ENCODE data around the gene ABCC10.
"Not testable (repeated sequence)": the region's sequence is repeated elsewhere in the genome, so short reads cannot be mapped to it uniquely, and the experiment has no call there.

Gene ABCC10

GRCh38 chr6:43454696-43455530, 27.6 kb downstream of the ABCC10 start:
- Histone ChIP-seq H3K4me3 (peak overlapping the region; percentile 94), H3K9ac (ENCODE audit: insufficient read length) (peak overlapping the region; percentile 69), H3K9me3 (ENCODE audit: low read depth, low read length) (no peaks in the 10 kb centered on the region), H3K36me3 (ENCODE audit: insufficient read depth, low read length) (peaks cover 12% of the 10 kb centered on the region; the same call in 1 of the 2 replicates), H3K27ac (no peak overlapping the region)
- TF ChIP-seq FOXP2 (optimal IDR thresholded peaks at IDR 0.05; ENCODE audit: control extremely low read depth, extremely low read length, insufficient read depth) (no peak), EZH2 (IDR thresholded peaks at IDR 0.05) (no peak), POLR2AphosphoS5 (IDR thresholded peaks at IDR 0.05; ENCODE audit: borderline replicate concordance, low read depth, low read length) (peak; percentile 40; the same call in 1 of the 2 replicates)
- DNase-seq (ENCODE audit: low read depth, low spot score) = no peak

- no peak for DNase-seq (ENCODE audit: low read depth, low spot score)
- H3K9ac ChIP-seq (ENCODE audit: insufficient read length) = peak within 1 kb of the TSS; percentile 69
- no peak within 1 kb of the TSS for H3K27ac ChIP-seq
- no peaks in the 10 kb centered on the region for H3K9me3 ChIP-seq (ENCODE audit: low read depth, low read length)
- H3K36me3 ChIP-seq (ENCODE audit: insufficient read depth, low read length) = peaks cover 3% of the 10 kb centered on the region; the same call in 1 of the 2 replicates
- peak within 1 kb of the TSS; percentile 94 for H3K4me3 ChIP-seq
- TF ChIP-seq FOXP2 (optimal IDR thresholded peaks at IDR 0.05; ENCODE audit: control extremely low read depth, extremely low read length, insufficient read depth) (no peak), POLR2AphosphoS5 (IDR thresholded peaks at IDR 0.05; ENCODE audit: borderline replicate concordance, low read depth, low read length) (0 out of 2 replicates have a peak, but pooled peaks have one; percentile 15)
These were observed 28.4 kb downstream of the ABCC10 start, which contains the start of gene DLK2 for GRCh38 chr6:43455531-43456428. TSS of gene DLK2 (minus strand) at chr6:43455548. CDS start at chr6:43454825, 723 bp downstream.

GRCh38 chr6:43457643-43458042, 30.3 kb downstream of the ABCC10 start:
- Histone ChIP-seq H3K27ac (no peak overlapping the region), H3K9ac (ENCODE audit: insufficient read length) (no peak overlapping the region), H3K36me3 (ENCODE audit: insufficient read depth, low read length) (peaks cover 3% of the 10 kb centered on the region; the same call in 1 of the 2 replicates), H3K9me3 (ENCODE audit: low read depth, low read length) (no peaks in the 10 kb centered on the region), H3K4me3 (no peak overlapping the region)
- DNase-seq (ENCODE audit: low read depth, low spot score) = no peak
- no peak for TF ChIP-seq POLR2AphosphoS5 (IDR thresholded peaks at IDR 0.05; ENCODE audit: borderline replicate concordance, low read depth, low read length)
- no peak for TF ChIP-seq EZH2 (IDR thresholded peaks at IDR 0.05)
- no peak for TF ChIP-seq FOXP2 (optimal IDR thresholded peaks at IDR 0.05; ENCODE audit: control extremely low read depth, extremely low read length, insufficient read depth)

- H3K9ac ChIP-seq (ENCODE audit: insufficient read length); DNase-seq (ENCODE audit: low read depth, low spot score); H3K27ac ChIP-seq; H3K4me3 ChIP-seq; H3K36me3 ChIP-seq (ENCODE audit: insufficient read depth, low read length); H3K9me3 ChIP-seq (ENCODE audit: low read depth, low read length): not testable (repeated sequence)
These were observed 30.8 kb downstream of the ABCC10 start for GRCh38 chr6:43458154-43458553.

- Histone ChIP-seq H3K27ac (no peak overlapping the region), H3K9ac (ENCODE audit: insufficient read length) (no peak overlapping the region), H3K36me3 (ENCODE audit: insufficient read depth, low read length) (no peaks in the 10 kb centered on the region), H3K4me3 (no peak overlapping the region), H3K9me3 (ENCODE audit: low read depth, low read length) (no peaks in the 10 kb centered on the region)
- no peak for DNase-seq (ENCODE audit: low read depth, low spot score)
- no peak for TF ChIP-seq EZH2 (IDR thresholded peaks at IDR 0.05)
- no peak for TF ChIP-seq FOXP2 (optimal IDR thresholded peaks at IDR 0.05; ENCODE audit: control extremely low read depth, extremely low read length, insufficient read depth)
- no peak for TF ChIP-seq POLR2AphosphoS5 (IDR thresholded peaks at IDR 0.05; ENCODE audit: borderline replicate concordance, low read depth, low read length)
These were observed 32.2 kb downstream of the ABCC10 start for GRCh38 chr6:43459535-43459934.

GRCh38 chr6:43460032-43460431, 32.7 kb downstream of the ABCC10 start:
- no peak overlapping the region for H3K4me3 ChIP-seq
- H3K36me3 ChIP-seq (ENCODE audit: insufficient read depth, low read length) = no peaks in the 10 kb centered on the region
- no peaks in the 10 kb centered on the region for H3K9me3 ChIP-seq (ENCODE audit: low read depth, low read length)
- no peak overlapping the region for H3K9ac ChIP-seq (ENCODE audit: insufficient read length)
- H3K27ac ChIP-seq = no peak overlapping the region
- TF ChIP-seq EZH2 (IDR thresholded peaks at IDR 0.05) (no peak), POLR2AphosphoS5 (IDR thresholded peaks at IDR 0.05; ENCODE audit: borderline replicate concordance, low read depth, low read length) (no peak), FOXP2 (optimal IDR thresholded peaks at IDR 0.05; ENCODE audit: control extremely low read depth, extremely low read length, insufficient read depth) (no peak)
- no peak for DNase-seq (ENCODE audit: low read depth, low spot score)

- TF ChIP-seq POLR2AphosphoS5 (IDR thresholded peaks at IDR 0.05; ENCODE audit: borderline replicate concordance, low read depth, low read length) (no peak), FOXP2 (optimal IDR thresholded peaks at IDR 0.05; ENCODE audit: control extremely low read depth, extremely low read length, insufficient read depth) (no peak), EZH2 (IDR thresholded peaks at IDR 0.05) (no peak)
- no peaks in the 10 kb centered on the region for H3K36me3 ChIP-seq (ENCODE audit: insufficient read depth, low read length)
- H3K4me3 ChIP-seq = no peak overlapping the region
- DNase-seq (ENCODE audit: low read depth, low spot score) = no peak
- H3K9ac ChIP-seq (ENCODE audit: insufficient read length) = no peak overlapping the region
- H3K27ac ChIP-seq = no peak overlapping the region
- H3K9me3 ChIP-seq (ENCODE audit: low read depth, low read length) = no peaks in the 10 kb centered on the region
These were observed 34.6 kb downstream of the ABCC10 start for GRCh38 chr6:43461936-43462335.

GRCh38 chr6:43464337-43464736, 37.0 kb downstream of the ABCC10 start:
- DNase-seq (ENCODE audit: low read depth, low spot score) = no peak
- Histone ChIP-seq H3K9me3 (ENCODE audit: low read depth, low read length) (no peaks in the 10 kb centered on the region), H3K4me3 (no peak overlapping the region), H3K27ac (no peak overlapping the region), H3K9ac (ENCODE audit: insufficient read length) (no peak overlapping the region), H3K36me3 (ENCODE audit: insufficient read depth, low read length) (no peaks in the 10 kb centered on the region)
- TF ChIP-seq EZH2 (IDR thresholded peaks at IDR 0.05) (no peak), FOXP2 (optimal IDR thresholded peaks at IDR 0.05; ENCODE audit: control extremely low read depth, extremely low read length, insufficient read depth) (no peak), POLR2AphosphoS5 (IDR thresholded peaks at IDR 0.05; ENCODE audit: borderline replicate concordance, low read depth, low read length) (no peak)

Data from SK-N-MC (cell line).